HEK293 (cell line): ENCODE data around the gene NCKAP5.

Experiments
- CTCF ChIA-PET: fragments of 350-600 bp; formaldehyde crosslinking; extraction: SDS; loops from one replicate; lab custom pipeline; 2021; ENCODE audit warnings: antibody characterized with exemption; lab: Yijun Ruan, JAX
- POLR2A ChIA-PET: fragments of 300-600 bp; formaldehyde crosslinking; extraction: SDS; loops from one replicate; lab custom pipeline; 2020; ENCODE audit warnings: antibody characterized with exemption, inconsistent platforms; lab: Yijun Ruan, JAX
- H3K27ac ChIP-seq: fragments of 200-500 bp; sonication (Bioruptor generic); 2 replicates; pipeline ENCODE4 v1.5.1; 2014; ENCODE audit warnings: low read depth, low read length, control low read depth, inconsistent platforms; ENCODE audit errors: extremely low read depth
- H3K36me3 ChIP-seq, 2 experiments: fragments of 200-500 bp in 1 of 2; sonication (Bioruptor generic) in 1 of 2; 1 replicate in 1 of 2; 2 replicates in 1 of 2; pipeline ENCODE4 v1.5.1; 2014 to 2017; ENCODE audit warnings: inconsistent platforms in 2 of 2, low read length in 2 of 2; ENCODE audit not compliant: control insufficient read depth in 2 of 2, insufficient read depth in 1 of 2
- H3K4me1 ChIP-seq: fragments of 200-500 bp; sonication (Bioruptor generic); 2 replicates; pipeline ENCODE4 v1.5.1; 2014; ENCODE audit warnings: mild to moderate bottlenecking, low read length, inconsistent platforms; ENCODE audit not compliant: control insufficient read depth, insufficient read depth
- H3K4me3 ChIP-seq: 2 replicates; pipeline ENCODE4 v1.5.1; 2011; ENCODE audit warnings: low read depth, mild to moderate bottlenecking, control low read depth, low read length, moderate library complexity
- H3K9me3 ChIP-seq: fragments of 200-500 bp; sonication (Bioruptor generic); 2 replicates; pipeline ENCODE4 v1.5.1; 2014; ENCODE audit warnings: low read depth, low read length, inconsistent platforms; ENCODE audit not compliant: control insufficient read depth, insufficient read depth
- GLI4 ChIP-seq: fragments of 450-650 bp; formaldehyde crosslinking; IDR thresholded peaks from 2 replicates; pipeline ENCODE4 v1.5.1; 2016; ENCODE audit warnings: missing biosample characterization, missing genetic modification characterization
- KLF1 ChIP-seq: fragments of 450-650 bp; formaldehyde crosslinking; IDR thresholded peaks from 2 replicates; pipeline ENCODE4 v1.5.1; 2016; ENCODE audit warnings: missing biosample characterization, missing genetic modification characterization
- KLF16 ChIP-seq: fragments of 450-650 bp; formaldehyde crosslinking; IDR thresholded peaks from 2 replicates; pipeline ENCODE4 v1.5.1; 2017; ENCODE audit warnings: missing biosample characterization, missing genetic modification characterization
- KLF8 ChIP-seq: fragments of 450-650 bp; formaldehyde crosslinking; IDR thresholded peaks from 2 replicates; pipeline ENCODE4 v1.5.1; 2016; ENCODE audit warnings: missing biosample characterization, missing genetic modification characterization
- SCRT2 ChIP-seq: fragments of 450-650 bp; formaldehyde crosslinking; IDR thresholded peaks from 2 replicates; pipeline ENCODE4 v1.5.1; 2016; ENCODE audit warnings: missing biosample characterization, missing genetic modification characterization
- SP7 ChIP-seq: fragments of 450-650 bp; formaldehyde crosslinking; IDR thresholded peaks from 2 replicates; pipeline ENCODE4 v1.5.1; 2016; ENCODE audit warnings: missing biosample characterization, missing genetic modification characterization
- ZBTB11 ChIP-seq: fragments of 450-650 bp; formaldehyde crosslinking; conservative IDR thresholded peaks from 2 replicates; pipeline ENCODE4 v1.5.1; 2016; ENCODE audit warnings: low read depth, missing biosample characterization, missing genetic modification characterization
- ZBTB21 ChIP-seq: fragments of 450-650 bp; formaldehyde crosslinking; IDR thresholded peaks from 2 replicates; pipeline ENCODE4 v1.5.1; 2017; ENCODE audit warnings: missing biosample characterization, missing genetic modification characterization
- ZEB2 ChIP-seq: fragments of 450-650 bp; formaldehyde crosslinking; IDR thresholded peaks from 2 replicates; pipeline ENCODE4 v1.5.1; 2016; ENCODE audit warnings: missing biosample characterization, missing genetic modification characterization
- ZNF112 ChIP-seq: fragments of 450-650 bp; formaldehyde crosslinking; IDR thresholded peaks from 2 replicates; pipeline ENCODE4 v1.5.0; 2017; ENCODE audit warnings: missing biosample characterization, missing genetic modification characterization
- ZNF132 ChIP-seq: fragments of 450-650 bp; formaldehyde crosslinking; IDR thresholded peaks from 2 replicates; pipeline ENCODE4 v1.5.1; 2017; ENCODE audit warnings: missing biosample characterization, missing genetic modification characterization, borderline replicate concordance
- ZNF23 ChIP-seq: fragments of 450-650 bp; formaldehyde crosslinking; IDR thresholded peaks from 2 replicates; pipeline ENCODE4 v1.5.1; 2016; ENCODE audit warnings: missing biosample characterization, missing genetic modification characterization, borderline replicate concordance
- ZNF518A ChIP-seq: fragments of 450-650 bp; formaldehyde crosslinking; conservative IDR thresholded peaks from 2 replicates; pipeline ENCODE4 v1.5.1; 2016; ENCODE audit warnings: low read depth, missing biosample characterization, missing genetic modification characterization
- ZNF549 ChIP-seq: fragments of 450-650 bp; IDR thresholded peaks from 2 replicates; pipeline ENCODE4 v1.5.1; 2018; ENCODE audit warnings: missing biosample characterization, missing genetic modification characterization, mild to moderate bottlenecking, inconsistent platforms, moderate library complexity
- ZNF571 ChIP-seq: fragments of 450-650 bp; formaldehyde crosslinking; IDR thresholded peaks from 2 replicates; pipeline ENCODE4 v1.5.0; 2017; ENCODE audit warnings: missing biosample characterization, missing genetic modification characterization
- ZNF596 ChIP-seq: fragments of 450-650 bp; IDR thresholded peaks from 2 replicates; pipeline ENCODE4 v1.5.0; 2018; ENCODE audit warnings: missing biosample characterization, mild to moderate bottlenecking, missing genetic modification characterization, moderate library complexity
- ZNF624 ChIP-seq: fragments of 450-650 bp; formaldehyde crosslinking; IDR thresholded peaks from 2 replicates; pipeline ENCODE4 v1.5.1; 2017; ENCODE audit warnings: missing biosample characterization, missing genetic modification characterization
- ZNF629 ChIP-seq: fragments of 450-650 bp; formaldehyde crosslinking; IDR thresholded peaks from 2 replicates; pipeline ENCODE4 v1.5.1; 2017; ENCODE audit warnings: missing biosample characterization, missing genetic modification characterization
- ZNF76 ChIP-seq: fragments of 450-650 bp; formaldehyde crosslinking; IDR thresholded peaks from 2 replicates; pipeline ENCODE4; 2016; ENCODE audit warnings: low read depth, missing biosample characterization, missing genetic modification characterization, borderline replicate concordance
- TF ChIP-seq, protein P1 (sequence below): fragments of 450-650 bp; formaldehyde crosslinking; IDR thresholded peaks from 2 replicates; pipeline ENCODE4 v1.5.1; 2017; ENCODE audit warnings: missing biosample characterization, missing genetic modification characterization
- TF ChIP-seq, protein P2 (sequence below): fragments of 450-650 bp; formaldehyde crosslinking; IDR thresholded peaks from 2 replicates; pipeline ENCODE4 v1.5.1; 2016; ENCODE audit warnings: missing biosample characterization, missing genetic modification characterization
- TF ChIP-seq, protein P3 (sequence below): IDR thresholded peaks from 2 replicates; pipeline ENCODE4 v1.6.1; 2011; ENCODE audit warnings: mild to moderate bottlenecking, low read depth, low read length, borderline replicate concordance

NCKAP5 gene

GRCh38 chr2:133438026-133438425 lies 130.2 kb downstream of the NCKAP5 start (continued):
- no peak for TF ChIP-seq ZNF518A (tag by site-specific recombination)
- no peak for TF ChIP-seq ZBTB11 (tag by site-specific recombination)
- TF ChIP-seq KLF1, result no peak
- TF ChIP-seq SP7 (tag by site-specific recombination), result no peak
- no peak for TF ChIP-seq KLF8 (tag by site-specific recombination)
- TF ChIP-seq ZNF629 (tag by site-specific recombination), result no peak

DNA sequence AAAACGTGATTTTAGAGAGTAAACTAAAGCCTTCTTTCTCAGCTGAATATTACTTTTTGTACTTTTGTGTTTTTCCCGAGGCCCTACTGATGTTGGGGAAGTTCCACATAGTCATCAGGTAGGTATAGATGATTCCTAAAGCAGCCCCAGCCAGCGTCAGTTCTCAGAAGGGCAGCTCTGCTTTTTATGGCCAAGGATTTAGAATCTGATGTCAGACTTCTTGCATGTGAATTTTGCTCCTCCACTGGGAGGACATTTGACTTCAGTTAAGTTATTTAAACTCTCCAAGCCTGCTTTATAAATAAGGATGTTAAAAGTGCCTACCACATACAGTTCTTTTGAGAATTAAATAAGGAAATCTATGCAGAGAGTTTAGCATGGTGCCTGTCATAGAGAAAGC lies 130.8 kb downstream of the NCKAP5 start:
- TF ChIP-seq ZNF132 (no peak), ZEB2 (tag by site-specific recombination) (no peak), KLF16 (tag by site-specific recombination) (no peak), ZNF549 (no peak), ZNF624 (no peak), SCRT2 (no peak), ZNF76 (tag by site-specific recombination) (no peak), ZNF23 (tag by site-specific recombination) (no peak), ZBTB21 (no peak), ZNF596 (tag by site-specific recombination) (no peak), GLI4 (tag by site-specific recombination) (no peak), ZNF571 (tag by site-specific recombination) (no peak), KLF8 (tag by site-specific recombination) (no peak), ZNF112 (tag by site-specific recombination) (no peak)
- TF ChIP-seq, protein P1, sequence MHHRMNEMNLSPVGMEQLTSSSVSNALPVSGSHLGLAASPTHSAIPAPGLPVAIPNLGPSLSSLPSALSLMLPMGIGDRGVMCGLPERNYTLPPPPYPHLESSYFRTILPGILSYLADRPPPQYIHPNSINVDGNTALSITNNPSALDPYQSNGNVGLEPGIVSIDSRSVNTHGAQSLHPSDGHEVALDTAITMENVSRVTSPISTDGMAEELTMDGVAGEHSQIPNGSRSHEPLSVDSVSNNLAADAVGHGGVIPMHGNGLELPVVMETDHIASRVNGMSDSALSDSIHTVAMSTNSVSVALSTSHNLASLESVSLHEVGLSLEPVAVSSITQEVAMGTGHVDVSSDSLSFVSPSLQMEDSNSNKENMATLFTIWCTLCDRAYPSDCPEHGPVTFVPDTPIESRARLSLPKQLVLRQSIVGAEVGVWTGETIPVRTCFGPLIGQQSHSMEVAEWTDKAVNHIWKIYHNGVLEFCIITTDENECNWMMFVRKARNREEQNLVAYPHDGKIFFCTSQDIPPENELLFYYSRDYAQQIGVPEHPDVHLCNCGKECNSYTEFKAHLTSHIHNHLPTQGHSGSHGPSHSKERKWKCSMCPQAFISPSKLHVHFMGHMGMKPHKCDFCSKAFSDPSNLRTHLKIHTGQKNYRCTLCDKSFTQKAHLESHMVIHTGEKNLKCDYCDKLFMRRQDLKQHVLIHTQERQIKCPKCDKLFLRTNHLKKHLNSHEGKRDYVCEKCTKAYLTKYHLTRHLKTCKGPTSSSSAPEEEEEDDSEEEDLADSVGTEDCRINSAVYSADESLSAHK (tag by site-specific recombination), result no peak
- TF ChIP-seq, protein P2, sequence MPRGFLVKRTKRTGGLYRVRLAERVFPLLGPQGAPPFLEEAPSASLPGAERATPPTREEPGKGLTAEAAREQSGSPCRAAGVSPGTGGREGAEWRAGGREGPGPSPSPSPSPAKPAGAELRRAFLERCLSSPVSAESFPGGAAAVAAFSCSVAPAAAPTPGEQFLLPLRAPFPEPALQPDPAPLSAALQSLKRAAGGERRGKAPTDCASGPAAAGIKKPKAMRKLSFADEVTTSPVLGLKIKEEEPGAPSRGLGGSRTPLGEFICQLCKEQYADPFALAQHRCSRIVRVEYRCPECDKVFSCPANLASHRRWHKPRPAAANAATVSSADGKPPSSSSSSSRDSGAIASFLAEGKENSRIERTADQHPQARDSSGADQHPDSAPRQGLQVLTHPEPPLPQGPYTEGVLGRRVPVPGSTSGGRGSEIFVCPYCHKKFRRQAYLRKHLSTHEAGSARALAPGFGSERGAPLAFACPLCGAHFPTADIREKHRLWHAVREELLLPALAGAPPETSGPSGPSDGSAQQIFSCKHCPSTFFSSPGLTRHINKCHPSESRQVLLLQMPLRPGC (tag by site-specific recombination), result no peak
- TF ChIP-seq, protein P3, sequence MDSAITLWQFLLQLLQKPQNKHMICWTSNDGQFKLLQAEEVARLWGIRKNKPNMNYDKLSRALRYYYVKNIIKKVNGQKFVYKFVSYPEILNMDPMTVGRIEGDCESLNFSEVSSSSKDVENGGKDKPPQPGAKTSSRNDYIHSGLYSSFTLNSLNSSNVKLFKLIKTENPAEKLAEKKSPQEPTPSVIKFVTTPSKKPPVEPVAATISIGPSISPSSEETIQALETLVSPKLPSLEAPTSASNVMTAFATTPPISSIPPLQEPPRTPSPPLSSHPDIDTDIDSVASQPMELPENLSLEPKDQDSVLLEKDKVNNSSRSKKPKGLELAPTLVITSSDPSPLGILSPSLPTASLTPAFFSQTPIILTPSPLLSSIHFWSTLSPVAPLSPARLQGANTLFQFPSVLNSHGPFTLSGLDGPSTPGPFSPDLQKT, result no peak
- TF ChIP-seq, all 188 proteins: peak for 0
- CTCF ChIA-PET, result interaction anchor here (0.7 kb wide), 1 partner anchor 9 kb away, joined by 4 read pairs; no protein-coding TSS in a partner anchor

More for the DNA sequence above, 130.8 kb downstream of the NCKAP5 start:
- no peak overlapping the region for H3K27ac ChIP-seq
- POLR2A ChIA-PET, result no interaction called here
- H3K4me1 ChIP-seq, result peaks cover 14% of the 10 kb centered on the region
- H3K36me3 ChIP-seq, result no peaks in the 10 kb centered on the region
- H3K4me3 ChIP-seq, result no peak overlapping the region
- no peaks in the 10 kb centered on the region for H3K9me3 ChIP-seq
